Neural cell (in vitro differentiated cells): ENCODE data around the gene ABO. TPM values are rescaled to one million over a fixed set of nuclear protein-coding genes. Genes with fewer than 3 reads are reported as not detected.

Experiments
- H2AFZ ChIP-seq: fragments of 200-600, 300-800 bp; sonication (generic), shearing (Covaris generic); 2 replicates; pipeline ENCODE4 v1.6.0; 2014; ENCODE audit warnings: low read depth, mild to moderate bottlenecking, antibody characterized with exemption, low read length, moderate library complexity
- H3F3A ChIP-seq: fragments of 200-600 bp; shearing (Covaris generic); 2 replicates; pipeline ENCODE4 v1.6.1; 2016; ENCODE audit warnings: mild to moderate bottlenecking, moderate library complexity, mixed read lengths, antibody characterized with exemption, low read length; ENCODE audit not compliant: insufficient read depth, poor library complexity, severe bottlenecking
- H3K27ac ChIP-seq: fragments of 200-600, 300-800 bp; sonication (generic), shearing (Covaris generic); 2 replicates; pipeline ENCODE4 v1.5.1; 2014; ENCODE audit warnings: mild to moderate bottlenecking, low read length, moderate library complexity
- H3K27me3 ChIP-seq: fragments of 300-800, 200-600 bp; sonication (generic), shearing (Covaris generic); 2 replicates; pipeline ENCODE4 v1.6.0; 2014; ENCODE audit warnings: mild to moderate bottlenecking, low read depth, low read length, moderate library complexity; ENCODE audit not compliant: insufficient read depth
- H3K36me3 ChIP-seq: fragments of 300-800, 200-600 bp; sonication (generic), shearing (Covaris generic); 2 replicates; pipeline ENCODE4 v1.5.1; 2014; ENCODE audit warnings: mild to moderate bottlenecking, antibody characterized with exemption, low read length, moderate library complexity; ENCODE audit not compliant: insufficient read depth
- H3K4me2 ChIP-seq: fragments of 300-800, 200-600 bp; sonication (generic), shearing (Covaris generic); 2 replicates; pipeline ENCODE4 v1.6.0; 2014; ENCODE audit warnings: mild to moderate bottlenecking, low read length
- H3K4me3 ChIP-seq: fragments of 300-800, 200-600 bp; sonication (generic), shearing (Covaris generic); 2 replicates; pipeline ENCODE4 v1.5.1; 2014; ENCODE audit warnings: mild to moderate bottlenecking, low read length, moderate library complexity
- H3K79me2 ChIP-seq: fragments of 200-600 bp; shearing (Covaris generic); replicated peaks from 2 replicates; pipeline ENCODE4 v1.6.0; 2014; ENCODE audit warnings: mild to moderate bottlenecking, low read length, moderate library complexity; ENCODE audit not compliant: insufficient read depth
- H3K9ac ChIP-seq: fragments of 300-800, 200-600 bp; sonication (generic), shearing (Covaris generic); 2 replicates; pipeline ENCODE4 v1.6.1; 2016; ENCODE audit warnings: mild to moderate bottlenecking, low read length, mixed read lengths
- H3K9me2 ChIP-seq: fragments of 200-600 bp; shearing (Covaris generic); 2 replicates; pipeline ENCODE4 v1.6.1; 2016; ENCODE audit warnings: mild to moderate bottlenecking, low read length, mixed read lengths; ENCODE audit not compliant: insufficient read depth
- H3K9me3 ChIP-seq: fragments of 200-600, 300-800 bp; sonication (generic), shearing (Covaris generic); 2 replicates; pipeline ENCODE4 v1.6.1; 2016; ENCODE audit warnings: mild to moderate bottlenecking, mixed run types, low read length, moderate library complexity, mixed read lengths
- H4K20me1 ChIP-seq: fragments of 200-600 bp; shearing (Covaris generic); 2 replicates; pipeline ENCODE4 v1.6.1; 2016; ENCODE audit warnings: mild to moderate bottlenecking, mixed run types; ENCODE audit not compliant: insufficient read depth
- CTCF ChIP-seq: fragments of 450-650 bp; IDR thresholded peaks from 2 replicates; pipeline ENCODE4 v1.5.1; 2014; ENCODE audit warnings: antibody characterized with exemption, mild to moderate bottlenecking, moderate library complexity; ENCODE audit not compliant: poor library complexity, severe bottlenecking
- EP300 ChIP-seq: fragments of 450-650 bp; conservative IDR thresholded peaks from 2 replicates; pipeline ENCODE4 v1.6.1; 2014; ENCODE audit warnings: antibody characterized with exemption, mild to moderate bottlenecking, moderate library complexity; ENCODE audit not compliant: poor library complexity, severe bottlenecking
- EZH2 ChIP-seq: fragments of 200-600, 300-800 bp; shearing (Covaris generic), sonication (generic); IDR thresholded peaks from 2 replicates; pipeline ENCODE4 v1.6.1; 2014; ENCODE audit warnings: antibody characterized with exemption, low read length, borderline replicate concordance, mild to moderate bottlenecking; ENCODE audit not compliant: insufficient read depth, poor library complexity, severe bottlenecking
- MXI1 ChIP-seq: fragments of 450-650 bp; conservative IDR thresholded peaks from 2 replicates; pipeline ENCODE4 v1.6.1; 2014; ENCODE audit warnings: antibody characterized with exemption, mild to moderate bottlenecking; ENCODE audit not compliant: poor library complexity, severe bottlenecking
- POLR2AphosphoS5 ChIP-seq: IDR thresholded peaks from 2 replicates; pipeline ENCODE4 v1.6.1; 2012
- RAD21 ChIP-seq: fragments of 450-650 bp; conservative IDR thresholded peaks from 2 replicates; pipeline ENCODE4 v1.6.1; 2014; ENCODE audit warnings: antibody characterized with exemption, mild to moderate bottlenecking, moderate library complexity
- REST ChIP-seq: IDR thresholded peaks from 2 replicates; pipeline ENCODE4 v1.6.1; 2012; ENCODE audit warnings: borderline replicate concordance
- SMC3 ChIP-seq: fragments of 450-650 bp; conservative IDR thresholded peaks from 2 replicates; pipeline ENCODE4 v1.6.1; 2014; ENCODE audit warnings: antibody characterized with exemption, mild to moderate bottlenecking, moderate library complexity; ENCODE audit not compliant: poor library complexity
- TAF1 ChIP-seq: IDR thresholded peaks from 2 replicates; pipeline ENCODE4 v1.6.1; 2012; ENCODE audit warnings: low read depth
- polyA plus RNA-seq: library from polyadenylated mRNA; depleted of rRNA; stranded (reverse); fragments of >200 nt; gene quantifications from 2 replicates; pipeline ENCODE4 v1.2.3, GENCODE V29; 2014

ABO gene
- polyA plus RNA-seq, 1 donor from 2014 or later = not detected

- no peak overlapping the region for H3K9ac ChIP-seq
- H3K27ac ChIP-seq = no peak overlapping the region
- no peak overlapping the region for H3K4me2 ChIP-seq
These were observed 64.4 kb downstream of the ABO start for GRCh38 chr9:133210609-133211008.

GRCh38 chr9:133210202-133210532, 64.8 kb downstream of the ABO start:
- Histone ChIP-seq H3F3A (no peaks in the 10 kb centered on the region), H3K4me2 (no peak overlapping the region), H3K4me3 (no peak overlapping the region), H4K20me1 (no peaks in the 10 kb centered on the region), H3K9me2 (no peaks in the 10 kb centered on the region), H3K27ac (no peak overlapping the region), H3K79me2 (no peaks in the 10 kb centered on the region), H3K9me3 (no peaks in the 10 kb centered on the region), H3K9ac (no peak overlapping the region), H2AFZ (no peak overlapping the region), H3K36me3 (no peaks in the 10 kb centered on the region), H3K27me3 (no peaks in the 10 kb centered on the region)
- TF ChIP-seq SMC3 = no peak
- no peak for TF ChIP-seq TAF1
- no peak for TF ChIP-seq RAD21
- TF ChIP-seq EP300 = no peak
- no peak for TF ChIP-seq REST
- TF ChIP-seq CTCF = no peak
- no peak for TF ChIP-seq POLR2AphosphoS5
- no peak for TF ChIP-seq MXI1

More at GRCh38 chr9:133210609-133211008, 64.4 kb downstream of the ABO start:
- H3K27me3 ChIP-seq = no peaks in the 10 kb centered on the region
- no peaks in the 10 kb centered on the region for H3K9me2 ChIP-seq
- TF ChIP-seq SMC3 (no peak), CTCF (no peak), EZH2 (no peak), TAF1 (no peak), RAD21 (no peak), POLR2AphosphoS5 (no peak), MXI1 (no peak), REST (no peak), EP300 (no peak)
- H2AFZ ChIP-seq = no peak overlapping the region
- no peaks in the 10 kb centered on the region for H3F3A ChIP-seq
- no peaks in the 10 kb centered on the region for H4K20me1 ChIP-seq
- H3K9me3 ChIP-seq = no peaks in the 10 kb centered on the region
- no peaks in the 10 kb centered on the region for H3K79me2 ChIP-seq
- H3K4me3 ChIP-seq = no peak overlapping the region
- no peaks in the 10 kb centered on the region for H3K36me3 ChIP-seq
